Left forelimb (tissue), 1 donor: ENCODE data around the gene ANXA2.
A peak's percentile ranks its signal among the peaks of the same experiment; 100 is the strongest.

Experiments
- DNase-seq: peaks from one replicate; pipeline ENCODE4 v3.0.0-alpha.2; 2018; ENCODE audit warnings: low spot score

The ANXA2 gene

DNA sequence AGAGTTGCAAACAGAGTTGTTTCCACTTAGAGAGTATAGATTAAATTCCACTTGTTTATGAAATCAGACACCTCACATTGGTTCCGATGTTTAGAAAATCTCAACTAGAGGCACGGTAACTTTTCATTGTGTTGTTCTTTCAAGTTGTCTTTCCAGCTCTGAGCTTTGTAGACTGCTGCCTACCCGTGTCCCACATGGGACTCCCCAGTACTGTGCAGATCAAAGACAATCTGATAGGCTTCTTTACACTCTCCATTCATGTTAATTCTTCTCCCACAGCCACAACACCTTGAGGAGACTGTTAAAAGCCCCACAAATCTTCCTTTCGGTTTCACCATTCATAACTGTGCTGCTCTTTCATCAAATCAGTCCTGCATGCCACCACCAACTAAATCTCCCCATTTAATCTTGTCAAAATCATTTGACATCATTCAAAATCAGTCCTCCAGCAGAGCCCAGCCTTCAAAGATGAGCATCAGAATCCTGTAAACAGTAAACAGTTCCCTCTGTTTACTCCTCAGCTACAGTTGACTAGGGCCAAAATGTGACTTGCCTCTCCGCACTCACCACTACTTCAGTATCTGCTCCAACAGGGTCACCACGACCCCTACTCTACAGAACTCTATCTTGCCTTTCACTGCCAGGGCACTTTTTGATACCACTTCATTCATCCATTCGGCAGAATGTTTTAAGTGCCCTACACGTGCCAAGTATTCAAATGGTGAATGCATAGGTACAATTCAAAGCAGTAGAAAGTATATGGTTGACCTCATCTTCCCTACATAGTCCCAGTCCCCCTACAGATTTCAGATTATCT lies 8.3 kb downstream of the ANXA2 start:
- DNase-seq = no peak

DNA sequence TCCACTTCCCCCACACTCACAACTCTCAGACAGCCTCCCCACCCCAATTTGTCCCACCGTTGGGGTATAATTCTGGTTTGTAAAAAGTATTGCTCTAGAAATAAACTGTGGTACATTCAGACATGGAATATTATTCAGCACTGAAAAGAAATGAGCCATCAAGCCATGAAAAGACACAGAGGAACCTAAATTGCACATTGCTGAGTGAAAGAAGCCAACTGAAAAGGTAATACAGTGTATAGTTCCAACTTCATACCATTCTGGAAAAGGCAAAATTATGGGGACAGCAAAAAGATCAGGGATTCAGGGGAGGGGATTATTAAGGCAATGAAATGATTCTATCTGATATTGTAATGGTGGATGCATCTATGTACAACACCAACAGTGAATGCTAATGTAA lies 10.5 kb downstream of the ANXA2 start:
- no peak for DNase-seq

DNA sequence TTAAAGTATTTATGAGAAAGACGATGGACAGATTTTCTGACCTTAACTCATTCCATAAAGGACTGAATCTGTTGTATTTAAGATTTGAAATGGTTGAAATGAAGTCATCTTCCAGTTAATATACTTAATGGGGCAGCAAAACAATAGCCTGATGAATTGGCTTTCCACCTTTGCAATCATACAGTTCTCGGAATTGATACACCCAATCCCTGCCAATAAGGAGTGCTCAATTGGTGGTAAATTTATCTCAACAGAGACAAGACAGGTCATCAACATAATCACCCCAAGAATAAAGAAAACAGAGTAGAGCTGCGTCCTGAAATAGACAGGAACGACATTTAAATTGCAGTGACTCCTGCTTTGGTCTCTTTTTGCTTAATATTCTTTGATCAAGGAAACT lies 11.2 kb downstream of the ANXA2 start:
- DNase-seq = no peak

DNA sequence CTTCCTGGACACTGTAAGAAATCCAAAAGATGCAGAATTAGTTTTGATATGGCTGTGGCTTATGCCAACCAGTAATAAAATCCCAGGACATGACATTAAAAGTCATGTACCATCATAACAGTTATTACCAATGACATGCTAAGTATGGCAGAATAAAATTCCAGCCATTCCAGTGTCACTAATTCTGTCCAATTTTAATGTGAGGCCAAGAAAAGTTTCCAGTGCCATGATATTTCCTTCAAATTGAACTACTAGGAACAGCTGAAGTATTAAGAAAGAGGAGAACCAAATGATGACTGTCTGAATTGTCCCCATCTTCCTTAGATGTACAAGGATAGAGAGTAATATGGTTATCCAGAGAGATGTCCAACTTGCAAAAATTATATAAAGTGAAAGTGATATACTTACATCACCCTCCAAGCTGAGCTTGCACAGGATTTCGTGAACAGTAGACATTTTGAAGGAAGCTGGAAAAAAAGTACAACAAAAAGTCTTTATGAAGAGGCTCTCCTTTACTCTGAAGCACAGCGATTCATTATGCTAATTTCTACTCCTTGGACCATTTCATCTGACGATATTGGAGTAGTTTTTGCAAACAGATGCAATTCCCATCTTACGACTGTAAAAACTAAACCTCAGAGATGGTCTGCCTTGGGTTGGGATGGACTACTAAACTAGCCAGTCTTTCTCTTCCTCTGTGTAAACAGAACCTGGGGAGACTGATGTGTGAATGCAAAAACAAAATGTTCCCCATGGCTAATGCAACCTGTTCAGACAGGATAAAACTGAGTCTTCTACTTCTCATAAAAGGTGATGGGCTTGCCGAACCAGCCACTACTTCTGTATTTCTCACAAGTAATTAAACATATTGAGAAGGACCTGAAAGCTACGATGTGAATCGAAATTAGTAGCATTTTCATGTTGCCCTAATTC lies 11.9 kb downstream of the ANXA2 start:
- no peak for DNase-seq

DNA sequence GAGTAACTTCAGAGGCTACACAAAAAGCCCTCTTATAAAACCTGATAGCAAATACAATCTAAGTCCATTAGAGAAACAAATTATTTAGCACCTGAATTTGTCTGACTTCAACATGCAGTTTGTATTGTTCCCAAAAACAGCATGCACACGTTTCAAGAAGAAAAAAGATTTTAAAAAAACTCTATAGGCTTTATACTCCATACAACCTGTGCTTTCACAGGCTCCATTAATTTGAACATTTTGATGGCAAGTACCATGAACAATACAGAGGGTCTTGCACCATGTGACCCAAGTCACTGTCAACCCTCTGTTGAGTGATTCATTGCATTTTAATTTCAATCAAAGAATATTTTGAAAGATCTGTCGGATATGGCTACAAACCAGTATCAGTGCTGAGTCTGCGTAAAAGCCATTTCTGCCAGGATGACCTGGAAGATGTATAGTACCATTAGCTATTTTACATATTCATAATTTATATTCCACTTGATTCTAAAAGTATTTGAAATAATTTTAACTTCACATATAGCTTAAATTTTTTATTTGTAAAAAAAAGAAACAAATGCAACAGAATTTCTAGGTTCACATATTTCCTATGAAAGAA lies 13.2 kb downstream of the ANXA2 start:
- no peak for DNase-seq

DNA sequence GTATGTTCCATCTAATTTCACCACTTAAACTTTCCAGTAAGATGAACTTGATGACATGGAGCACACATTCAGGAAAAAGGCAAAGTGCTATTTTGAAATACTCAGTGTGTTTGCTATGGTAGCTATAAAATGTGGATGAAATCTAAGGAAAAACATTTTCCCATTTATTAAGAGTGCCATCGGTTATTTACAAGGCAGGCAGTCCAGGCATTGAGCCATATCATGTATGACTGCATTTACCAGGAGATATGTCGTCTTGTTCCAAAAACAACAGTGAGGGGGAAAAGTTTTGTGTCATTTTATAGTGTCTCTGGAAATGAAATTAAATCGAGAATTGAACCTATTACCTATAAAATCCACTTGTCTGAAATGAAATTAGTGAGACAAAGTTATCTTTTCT lies 13.7 kb downstream of the ANXA2 start:
- DNase-seq = no peak

DNA sequence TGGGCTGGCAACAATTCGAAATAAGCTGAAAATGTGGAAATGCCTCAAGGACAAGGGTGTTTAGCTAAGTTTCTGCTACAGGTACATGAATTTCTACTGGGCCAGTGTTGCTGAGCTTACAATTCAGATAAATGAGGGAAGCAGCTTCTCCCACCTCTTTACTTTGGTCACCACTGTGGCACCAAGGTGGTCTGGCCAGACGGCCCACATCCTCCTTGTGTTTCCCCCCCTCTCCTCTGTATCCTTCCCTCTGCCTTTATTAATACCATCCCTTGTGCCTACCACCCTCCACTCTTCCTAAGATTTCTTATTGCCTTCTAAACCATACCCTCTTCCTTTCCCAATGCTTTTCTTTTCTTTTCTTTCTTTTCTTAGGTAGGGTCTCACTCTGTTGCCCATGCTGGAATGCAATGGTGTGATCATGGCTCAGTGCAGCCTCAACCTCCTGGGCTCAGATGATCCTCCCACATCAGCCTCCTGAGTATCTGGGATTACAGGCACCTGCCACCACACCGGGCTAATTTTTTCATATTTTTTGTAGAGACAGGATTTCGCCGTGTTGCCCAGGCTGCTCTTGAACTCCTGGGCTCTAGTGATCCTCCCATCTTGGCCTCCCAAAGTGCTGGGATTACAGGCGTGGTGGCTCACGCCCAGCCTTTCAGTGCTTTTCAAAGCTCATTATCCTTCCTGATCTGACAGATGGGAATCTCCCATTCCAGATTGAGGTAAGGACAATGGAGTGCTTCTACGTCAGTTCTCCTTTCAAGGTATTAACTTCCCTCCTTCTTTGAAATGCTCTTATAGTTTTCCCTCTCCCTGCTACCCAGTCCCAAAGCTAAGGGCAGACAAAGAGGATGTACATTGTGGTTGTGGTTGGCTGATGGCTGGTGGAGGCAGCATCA lies 14.8 kb downstream of the ANXA2 start:
- DNase-seq = no peak

DNA sequence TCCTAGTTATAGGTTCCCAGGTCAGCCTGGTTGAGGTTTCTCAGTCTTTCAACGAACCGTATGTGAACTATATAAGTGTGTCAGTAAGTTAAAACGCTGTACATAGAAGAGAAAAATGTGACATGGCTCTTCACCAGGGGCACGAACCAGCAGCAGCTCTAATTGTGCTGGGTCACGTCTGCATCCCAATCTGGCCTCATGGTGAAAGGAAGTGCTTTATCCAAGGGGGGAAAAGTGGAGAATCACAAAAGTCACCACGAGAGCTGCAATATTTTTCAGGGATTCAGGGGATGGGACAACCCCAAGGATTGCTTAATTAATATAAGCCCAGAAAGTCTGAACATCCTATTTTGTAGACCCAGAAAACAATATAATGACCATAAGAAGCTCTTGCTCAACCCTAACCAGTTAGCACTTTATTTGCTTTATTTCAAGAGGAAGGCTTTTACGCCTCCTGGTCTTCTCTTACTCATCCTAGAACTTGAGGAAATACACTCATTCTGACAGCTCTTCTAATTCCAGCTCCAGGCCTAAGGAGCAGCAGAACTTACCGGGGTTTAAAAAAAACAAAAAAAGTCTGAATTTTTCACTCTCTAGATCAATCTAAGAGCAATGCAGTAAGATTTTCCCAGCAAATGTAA lies 16.5 kb downstream of the ANXA2 start:
- DNase-seq = no peak

DNA sequence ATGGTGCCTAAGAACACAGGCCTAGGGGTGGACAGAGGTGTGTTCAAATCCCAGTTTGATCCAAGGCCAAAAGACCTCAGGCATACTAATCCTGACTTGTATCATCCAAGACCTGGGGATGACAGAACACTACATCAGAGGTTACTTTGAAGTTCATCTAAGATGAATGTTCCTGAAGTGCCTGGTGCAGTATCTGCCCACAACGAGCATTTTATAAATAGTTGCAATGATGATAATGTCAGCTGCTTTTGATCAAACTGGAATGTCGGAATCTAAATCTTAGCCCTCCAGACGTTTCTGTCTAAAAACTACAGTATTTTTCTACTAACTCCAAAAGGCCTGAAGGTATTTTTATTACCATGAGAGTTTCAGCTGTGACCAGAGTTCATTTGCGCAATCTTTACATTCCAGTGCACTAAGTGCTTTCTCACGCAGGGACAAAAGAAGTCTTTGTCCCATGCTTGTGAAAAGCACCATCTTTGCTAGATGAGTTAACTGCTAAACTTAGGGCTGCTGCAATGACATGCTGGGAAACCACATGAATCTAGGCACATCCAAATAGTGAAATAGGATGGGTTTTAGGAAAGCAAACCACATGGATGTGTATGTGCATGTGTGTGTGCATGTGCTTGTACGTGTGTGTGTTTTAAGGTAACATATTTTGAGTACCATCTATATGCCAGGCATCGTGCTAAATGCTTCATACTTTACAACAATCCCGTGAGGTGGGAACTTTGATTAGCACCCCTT lies 18.1 kb downstream of the ANXA2 start:
- DNase-seq = no peak

DNA sequence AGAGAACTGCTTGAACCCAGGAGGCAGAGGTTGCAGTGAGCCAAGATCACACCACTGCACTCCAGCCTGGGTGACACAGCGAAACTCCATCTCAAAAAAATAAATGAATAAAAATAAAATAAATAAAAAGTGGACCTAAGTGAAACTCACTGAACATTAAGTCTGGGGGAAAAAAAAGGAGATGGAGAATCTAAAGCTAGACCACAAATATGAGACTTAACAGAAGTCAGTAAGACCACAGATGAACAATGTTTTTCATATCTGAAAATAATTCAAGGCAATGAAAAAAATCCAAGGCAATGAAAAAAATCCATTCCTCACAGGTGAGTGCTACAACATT lies 18.6 kb downstream of the ANXA2 start:
- DNase-seq = no peak

DNA sequence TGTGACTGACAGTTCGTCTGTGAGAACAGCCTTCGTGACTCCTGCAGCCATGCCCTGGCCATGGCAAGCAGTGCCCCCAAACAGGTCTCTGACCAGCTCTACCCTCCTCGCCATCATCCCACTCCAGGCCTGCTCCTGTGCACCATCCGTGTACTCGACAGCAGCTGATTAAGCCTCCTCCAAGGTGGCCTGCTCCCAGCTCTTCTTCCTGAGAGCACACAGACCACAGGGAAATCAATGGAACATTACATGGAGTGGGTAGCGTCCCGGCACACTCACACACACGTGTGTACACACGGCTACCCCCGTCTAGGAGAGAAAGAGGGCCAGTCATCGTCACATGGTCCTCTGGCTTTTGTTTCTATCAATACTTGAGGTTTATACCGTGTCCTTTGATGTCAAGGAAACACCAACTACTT lies 21.1 kb downstream of the ANXA2 start:
- DNase-seq = no peak

DNA sequence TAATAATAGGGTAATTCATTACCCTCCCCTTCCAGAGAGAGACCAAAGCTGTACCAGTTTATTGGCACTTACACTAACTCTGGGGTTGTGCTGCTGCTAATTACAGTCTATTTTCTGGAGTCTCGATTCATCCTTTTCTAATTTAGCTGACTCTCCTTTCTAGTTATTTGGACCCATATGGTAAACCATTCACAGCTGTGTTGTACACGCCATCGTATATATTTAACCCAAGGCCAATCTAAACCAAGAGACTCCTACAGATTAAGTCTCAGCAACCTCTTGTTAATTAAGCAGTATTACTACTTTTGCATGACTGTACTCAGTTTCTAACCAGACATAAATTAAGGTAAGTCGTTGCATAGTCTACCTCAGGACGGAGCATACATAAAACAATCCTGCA lies 22.5 kb downstream of the ANXA2 start:
- DNase-seq = no peak

DNA sequence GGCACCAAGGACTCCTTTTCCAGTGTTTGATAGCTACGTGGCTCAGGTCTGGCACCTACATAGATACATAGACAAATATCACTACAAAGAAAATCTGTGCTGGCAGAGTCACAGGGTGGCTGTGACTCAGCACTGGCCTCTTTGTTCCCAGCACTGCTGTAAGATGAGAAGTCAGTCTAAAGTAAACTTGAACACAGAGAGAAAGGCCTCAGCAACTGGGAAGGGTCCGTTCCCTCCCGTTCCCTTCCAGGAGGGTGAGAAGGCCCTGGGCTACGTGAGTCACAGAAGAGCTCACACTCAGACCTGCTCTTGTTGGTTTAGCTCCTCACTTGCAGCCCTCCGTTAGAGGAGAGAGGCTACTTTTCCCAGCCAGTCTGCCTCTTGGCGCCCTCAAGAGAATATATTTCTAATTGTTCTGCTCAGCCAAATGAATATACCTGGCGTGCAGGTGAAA lies 23.1 kb downstream of the ANXA2 start:
- no peak for DNase-seq

DNA sequence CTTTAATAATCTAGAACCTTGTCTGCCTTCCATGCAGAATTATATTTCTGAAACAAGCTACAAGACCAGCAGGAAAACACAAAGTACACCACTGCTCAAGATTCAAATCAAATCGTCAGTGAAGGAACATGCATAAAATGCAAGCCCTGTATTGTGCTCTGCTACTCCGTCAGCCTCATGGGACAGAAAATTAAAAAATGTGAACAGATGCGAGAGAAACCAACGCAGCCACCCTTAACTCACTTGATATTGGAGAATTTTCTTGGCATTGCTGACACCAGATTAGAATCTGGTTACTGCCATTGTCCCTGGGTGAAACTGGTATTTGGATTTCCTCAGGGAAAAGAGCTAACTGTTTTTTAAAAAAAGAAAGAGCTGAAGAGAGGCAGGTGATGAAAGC lies 23.6 kb downstream of the ANXA2 start:
- DNase-seq = no peak

DNA sequence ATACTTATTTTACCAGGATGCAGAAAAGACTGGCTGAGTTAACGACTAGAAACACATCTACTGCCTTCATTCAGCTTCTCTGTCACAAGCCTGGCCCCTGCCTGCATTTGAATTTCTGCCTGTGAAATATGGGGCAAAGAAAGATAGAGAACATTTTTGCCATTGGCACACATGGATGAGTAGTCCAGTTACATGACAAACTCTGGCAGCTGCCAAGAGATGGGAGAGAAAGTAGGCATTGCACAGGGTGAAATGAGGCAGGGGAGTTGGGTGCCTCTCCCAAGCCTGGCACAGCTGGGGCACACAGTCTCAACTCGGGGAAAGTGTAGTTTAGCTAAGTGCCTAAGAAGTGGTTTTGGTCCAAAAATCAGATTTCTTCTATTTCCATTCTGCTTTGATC lies 24.0 kb downstream of the ANXA2 start:
- no peak for DNase-seq

DNA sequence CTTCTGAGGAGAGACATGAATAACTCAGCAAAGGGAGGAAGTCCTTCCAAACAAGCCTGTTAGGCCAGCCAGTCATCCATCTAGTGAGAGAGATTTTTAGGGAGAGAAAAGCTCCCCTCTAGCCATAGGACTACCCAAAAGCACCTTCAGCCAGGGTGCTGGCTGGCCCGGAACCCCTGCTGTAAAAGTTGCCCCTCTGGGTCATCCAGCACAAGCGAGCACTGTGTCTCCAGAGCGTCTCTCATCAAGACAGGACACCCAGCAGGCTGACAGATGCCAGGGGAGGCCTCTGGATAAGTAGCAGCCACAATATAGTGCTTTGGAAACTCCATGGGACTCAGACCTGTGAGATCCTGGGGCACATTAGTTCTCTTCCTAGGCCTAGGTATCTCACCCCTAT lies 24.5 kb downstream of the ANXA2 start:
- no peak for DNase-seq

DNA sequence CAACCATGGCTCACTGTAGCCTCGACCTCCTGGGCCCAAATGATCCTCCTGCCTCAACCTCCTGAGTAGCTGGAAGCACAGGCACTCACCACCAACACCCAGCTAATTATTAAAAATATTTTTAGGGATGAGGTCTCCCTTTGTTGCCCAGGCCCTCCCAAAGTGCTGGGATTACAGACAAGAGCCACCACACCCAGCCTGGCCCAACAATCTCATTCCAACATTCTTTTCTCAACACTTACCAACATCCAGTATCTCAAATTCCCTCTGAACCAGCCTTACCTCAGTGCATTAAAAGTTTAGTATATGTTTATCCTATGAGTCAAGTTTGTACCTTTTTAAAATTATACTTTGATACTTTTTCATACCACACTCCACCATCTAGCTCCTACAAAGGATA lies 25.0 kb downstream of the ANXA2 start:
- no peak for DNase-seq

DNA sequence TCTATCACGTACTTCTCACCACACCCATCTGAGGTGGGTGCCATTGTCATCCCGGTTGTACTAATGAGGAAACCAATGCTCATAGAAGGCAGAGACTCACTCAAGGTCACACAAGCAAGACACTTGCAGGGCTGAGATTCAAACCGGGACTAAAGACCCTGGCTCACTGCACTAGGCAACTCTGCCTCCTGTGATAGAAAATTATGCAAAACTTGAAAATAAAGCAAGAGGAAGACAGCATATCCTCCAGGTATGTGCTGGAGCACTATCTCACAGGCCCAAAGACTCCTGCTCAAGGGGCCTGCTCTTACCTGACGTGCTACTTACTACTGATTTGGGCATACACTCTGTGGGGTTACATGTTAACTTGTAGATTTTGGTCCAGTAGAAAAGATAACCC lies 25.6 kb downstream of the ANXA2 start:
- DNase-seq = no peak

DNA sequence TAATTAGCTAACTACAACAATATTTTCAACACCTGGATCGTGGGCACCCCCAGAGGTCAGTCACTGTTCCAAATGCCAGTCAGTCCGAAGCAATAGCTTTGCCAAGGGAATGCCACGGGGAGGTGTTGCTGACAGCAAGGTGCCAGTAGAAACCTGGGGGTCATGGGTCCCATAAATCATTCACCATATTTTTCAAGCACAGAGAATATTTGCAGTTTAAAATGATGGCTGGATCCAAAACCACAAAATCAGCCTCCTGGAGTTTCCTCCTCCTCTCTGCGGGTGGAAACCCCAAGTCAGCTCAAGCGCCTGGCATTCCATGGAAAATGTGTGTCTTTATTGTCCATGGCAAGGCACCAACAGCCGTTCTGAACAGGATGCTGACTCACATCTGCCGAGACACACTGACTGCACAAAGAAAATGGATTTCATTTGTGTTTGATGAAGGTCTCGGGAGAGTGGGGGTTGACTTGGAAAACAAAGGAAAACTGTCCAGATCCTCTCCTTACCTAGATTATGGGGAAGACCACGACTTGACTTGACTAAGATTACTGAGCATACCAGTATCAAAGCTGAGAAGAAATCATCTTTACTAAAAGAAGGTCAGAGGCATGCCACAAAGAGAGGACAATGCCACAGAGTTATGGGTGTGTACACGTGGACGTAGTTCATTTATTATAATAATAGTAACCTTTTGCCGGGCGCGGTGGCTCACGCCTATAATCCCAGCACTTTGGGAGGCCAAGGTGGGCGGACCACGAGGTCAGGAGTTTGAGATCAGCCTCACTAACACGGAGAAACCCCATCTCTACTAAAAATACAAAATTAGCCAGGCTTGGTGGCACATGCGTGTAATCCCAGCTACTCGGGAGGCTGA lies 26.4 kb downstream of the ANXA2 start:
- DNase-seq = peak; percentile 84

DNA sequence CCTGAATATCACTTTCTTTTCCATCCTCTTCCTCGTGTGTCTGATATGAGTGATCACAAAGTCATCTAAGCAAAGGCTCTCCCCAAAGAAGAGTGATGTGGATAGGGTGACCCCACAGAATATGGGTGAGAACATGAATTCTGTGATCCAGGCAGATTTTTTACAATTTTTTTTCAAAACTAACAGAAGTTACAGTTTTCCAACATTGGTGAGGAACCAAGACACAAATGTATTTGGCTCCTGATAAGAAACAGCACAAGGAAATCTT lies 27.0 kb downstream of the ANXA2 start:
- no peak for DNase-seq
